Activated T-cell treated with anti-CD3 and anti-CD28 coated beads for 1 hour (primary cell): ENCODE measurements around the gene AGBL5.

Experiments used
- DNase-seq: peaks from one replicate; pipeline ENCODE4 v3.0.0-alpha.2; 2020; ENCODE audit warnings: low read depth

The AGBL5 gene

GRCh38 chr2:27024812-27025211 lies 26.7 kb upstream of the AGBL5 start:
- no peak for DNase-seq

- DNase-seq: no peak
Measured at GRCh38 chr2:27025281-27025800, 26.1 kb upstream of the AGBL5 start.

GRCh38 chr2:27025861-27026851 lies 25.3 kb upstream of the AGBL5 start:
- no peak for DNase-seq

GRCh38 chr2:27027211-27027651 lies 24.2 kb upstream of the AGBL5 start:
- no peak for DNase-seq

GRCh38 chr2:27029051-27029450 lies 22.4 kb upstream of the AGBL5 start:
- no peak for DNase-seq

- DNase-seq: peak; percentile 64
Measured at GRCh38 chr2:27032495-27033252, 18.8 kb upstream of the AGBL5 start, which contains the start of gene TMEM214. TSS of gene TMEM214 (plus strand) at chr2:27032965. CDS start at chr2:27033016, 51 bp downstream.

GRCh38 chr2:27033253-27033852 lies 18.1 kb upstream of the AGBL5 start:
- DNase-seq: no peak

GRCh38 chr2:27038012-27038411 lies 13.5 kb upstream of the AGBL5 start:
- DNase-seq: no peak

- DNase-seq: no peak
Measured at GRCh38 chr2:27038631-27039339, 12.7 kb upstream of the AGBL5 start.

- DNase-seq: no peak
Measured at GRCh38 chr2:27039426-27039825, 12.0 kb upstream of the AGBL5 start.

- no peak for DNase-seq
Measured at GRCh38 chr2:27039871-27040270, 11.6 kb upstream of the AGBL5 start.

- DNase-seq: no peak
Measured at GRCh38 chr2:27040282-27040681, 11.2 kb upstream of the AGBL5 start.

GRCh38 chr2:27041752-27042151 lies 9.7 kb upstream of the AGBL5 start:
- no peak for DNase-seq

GRCh38 chr2:27042159-27042661 lies 9.3 kb upstream of the AGBL5 start:
- no peak for DNase-seq

- DNase-seq: no peak
Measured at GRCh38 chr2:27042985-27043634, 8.4 kb upstream of the AGBL5 start.

- DNase-seq: peak; percentile 42
Measured at GRCh38 chr2:27049422-27050280, 1.8 kb upstream of the AGBL5 start.

- DNase-seq: peak; percentile 84
Measured at GRCh38 chr2:27050281-27050995, 1.0 kb upstream of the AGBL5 start.

- DNase-seq: no peak
Measured at GRCh38 chr2:27051902-27052645, 606 bp downstream of the AGBL5 start.
